ENCODE measurements around the gene ZNRD2.

ZNRD2 gene

DNA sequence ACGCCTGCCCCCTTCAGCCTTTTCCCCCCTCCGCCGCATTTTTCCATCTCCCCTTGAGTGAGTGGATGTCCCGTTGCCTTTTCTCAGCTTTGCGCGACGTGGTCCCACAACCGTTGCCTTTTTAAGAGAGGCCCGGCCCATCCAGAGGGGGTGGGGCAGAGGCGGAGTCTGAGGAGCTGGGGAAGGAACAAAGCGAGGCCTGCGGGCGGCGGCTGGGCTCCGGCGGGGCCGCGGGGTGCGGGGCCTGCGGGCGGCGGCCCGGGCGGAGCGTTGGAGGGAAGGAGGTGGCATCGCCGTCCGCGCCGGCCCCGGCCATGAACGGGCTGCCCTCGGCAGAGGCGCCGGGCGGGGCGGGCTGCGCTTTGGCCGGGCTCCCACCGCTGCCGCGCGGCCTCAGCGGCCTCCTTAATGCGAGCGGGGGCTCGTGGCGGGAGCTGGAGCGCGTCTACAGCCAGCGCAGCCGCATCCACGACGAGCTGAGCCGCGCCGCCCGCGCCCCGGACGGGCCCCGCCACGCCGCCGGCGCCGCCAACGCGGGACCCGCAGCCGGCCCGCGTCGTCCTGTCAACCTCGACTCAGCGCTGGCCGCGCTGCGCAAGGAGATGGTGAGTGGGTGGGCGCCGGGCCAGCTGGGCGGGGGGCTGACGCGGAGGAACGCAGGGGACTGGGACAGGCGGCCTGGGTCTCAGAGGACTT, 2.2 kb downstream of the ZNRD2 start, which contains the start of gene FAM89B:
Gene FAM89B (plus strand): TSS at position 183 of the 696 bp plus-strand sequence. CDS start 132 bp downstream, at position 315.
- Mint-ChIP-seq H3K4me3 (peak within 1 kb of the TSS; percentile 92), H3K36me3 (ENCODE audit: low read depth) (peaks cover 22% of the 10 kb centered on the region), H3K27me3 (no peaks in the 10 kb centered on the region), H3K27ac (peak within 1 kb of the TSS; percentile 94), H3K9me3 (no peaks in the 10 kb centered on the region), H3K4me1 (ENCODE audit: low read depth) (peaks cover 62% of the 10 kb centered on the region)

DNA sequence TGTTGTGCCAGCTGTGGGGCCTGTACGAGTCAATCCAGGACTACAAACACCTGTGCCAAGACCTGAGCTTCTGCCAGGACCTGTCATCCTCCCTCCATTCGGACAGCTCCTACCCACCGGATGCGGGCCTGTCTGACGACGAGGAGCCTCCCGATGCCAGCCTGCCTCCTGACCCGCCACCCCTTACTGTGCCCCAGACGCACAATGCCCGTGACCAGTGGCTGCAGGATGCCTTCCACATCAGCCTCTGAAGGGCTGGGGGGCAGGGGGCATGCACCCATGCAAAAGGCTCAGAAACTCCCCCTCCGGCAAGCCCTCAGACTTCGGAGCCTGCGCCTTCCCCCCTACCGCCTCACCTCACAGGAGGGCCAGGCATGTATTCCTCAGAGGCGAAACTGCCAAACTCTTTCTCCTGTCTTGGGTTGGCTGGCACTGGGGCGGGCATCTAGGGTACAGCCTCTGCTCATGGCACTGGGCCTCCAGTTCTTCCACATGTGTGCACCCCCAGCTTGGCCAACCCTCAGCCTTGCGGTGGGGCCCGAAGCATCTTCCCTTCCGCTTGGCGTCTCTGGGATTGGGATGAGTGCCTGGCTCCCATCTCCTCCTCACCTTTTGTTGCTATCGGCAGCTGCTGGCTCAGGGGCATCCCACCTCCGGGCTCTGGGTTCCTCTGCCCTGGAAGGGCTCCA, 3.3 kb downstream of the ZNRD2 start:
- no peaks in the 10 kb centered on the region for H3K9me3 Mint-ChIP-seq
- H3K36me3 Mint-ChIP-seq (ENCODE audit: low read depth) = peaks cover 21% of the 10 kb centered on the region
- peaks cover 64% of the 10 kb centered on the region for H3K4me1 Mint-ChIP-seq (ENCODE audit: low read depth)
- peak overlapping the region; percentile 82 for H3K4me3 Mint-ChIP-seq
- no peaks in the 10 kb centered on the region for H3K27me3 Mint-ChIP-seq
- H3K27ac Mint-ChIP-seq = peak overlapping the region; percentile 71

DNA sequence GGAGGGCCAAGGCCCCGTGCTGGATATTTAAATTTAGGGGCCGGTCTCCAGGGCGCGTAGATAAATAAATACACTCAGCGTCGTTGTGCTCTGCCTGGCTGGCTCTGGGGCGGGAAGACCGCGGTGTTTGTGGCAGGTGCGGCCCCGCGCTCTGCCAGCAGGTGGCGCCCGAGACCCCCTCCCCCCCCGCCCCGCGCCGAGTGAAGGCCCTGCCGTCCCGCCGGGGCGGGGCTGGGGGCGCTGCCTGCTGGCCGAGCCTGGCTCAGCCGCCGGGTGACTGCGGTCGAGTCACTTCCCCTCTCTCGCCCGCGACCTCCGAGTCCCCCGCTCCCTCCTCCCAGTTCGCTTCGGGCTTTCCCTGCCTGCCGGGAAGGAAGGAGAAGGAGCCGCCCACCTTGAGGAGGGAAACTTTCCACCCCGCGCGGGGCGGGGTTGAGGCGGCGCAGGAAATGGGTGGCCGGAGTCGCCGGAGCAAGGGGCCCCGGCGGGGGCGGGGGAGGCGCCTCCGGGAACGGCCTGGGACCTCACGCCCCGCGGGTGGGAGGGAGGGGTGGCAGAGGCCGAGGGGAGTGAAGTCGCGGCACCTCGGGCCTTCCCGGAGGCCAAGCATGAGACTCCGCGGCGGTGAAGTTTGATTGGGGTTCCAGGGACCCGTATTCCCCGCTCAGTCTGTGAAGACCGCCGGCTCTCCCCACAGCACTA, 4.0 kb downstream of the ZNRD2 start:
- peaks cover 23% of the 10 kb centered on the region for H3K36me3 Mint-ChIP-seq (ENCODE audit: low read depth)
- peaks cover 60% of the 10 kb centered on the region for H3K4me1 Mint-ChIP-seq (ENCODE audit: low read depth)
- peak overlapping the region; percentile 85 for H3K4me3 Mint-ChIP-seq
- no peaks in the 10 kb centered on the region for H3K9me3 Mint-ChIP-seq
- peak overlapping the region; percentile 91 for H3K27ac Mint-ChIP-seq
- no peaks in the 10 kb centered on the region for H3K27me3 Mint-ChIP-seq

DNA sequence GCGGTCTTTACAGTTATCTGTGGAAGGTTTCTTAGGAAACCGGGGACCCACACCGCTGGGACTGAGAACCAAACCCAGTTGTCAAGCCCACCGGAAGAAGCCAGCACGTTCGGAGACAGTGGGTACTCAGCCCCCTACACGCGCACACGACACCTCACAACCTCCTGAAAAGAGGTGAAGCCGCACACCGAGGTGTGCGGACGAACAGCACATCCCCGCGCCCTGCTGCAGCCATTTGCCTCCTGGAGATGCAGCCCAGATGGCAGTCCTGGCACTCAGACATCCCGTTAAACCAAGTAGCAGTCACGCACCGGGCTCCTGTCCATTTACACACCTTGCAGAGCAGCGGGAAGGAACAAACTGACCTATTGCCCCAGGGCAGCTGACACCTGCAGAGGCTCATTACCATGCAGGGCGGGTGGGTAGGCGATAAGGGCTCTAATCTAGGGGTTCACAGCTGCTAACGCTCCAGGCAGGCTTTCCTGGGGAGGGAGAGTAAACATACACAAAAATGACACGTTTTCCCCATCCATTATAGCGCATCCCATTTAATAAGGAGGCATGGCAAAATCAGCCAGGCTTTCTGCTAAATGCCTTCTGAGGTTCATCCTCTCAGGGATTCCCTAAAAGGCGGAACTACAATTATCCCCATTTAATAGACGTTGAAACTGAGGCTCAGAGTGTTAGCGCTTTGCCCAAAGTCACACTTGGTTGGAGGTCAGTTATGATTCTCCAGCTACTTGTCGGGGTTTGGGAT, 4.7 kb downstream of the ZNRD2 start:
- no peaks in the 10 kb centered on the region for H3K27me3 Mint-ChIP-seq
- H3K27ac Mint-ChIP-seq = peak overlapping the region; percentile 91
- peak overlapping the region; percentile 85 for H3K4me3 Mint-ChIP-seq
- no peaks in the 10 kb centered on the region for H3K9me3 Mint-ChIP-seq
- H3K4me1 Mint-ChIP-seq (ENCODE audit: low read depth) = peaks cover 60% of the 10 kb centered on the region
- peaks cover 30% of the 10 kb centered on the region for H3K36me3 Mint-ChIP-seq (ENCODE audit: low read depth)

DNA sequence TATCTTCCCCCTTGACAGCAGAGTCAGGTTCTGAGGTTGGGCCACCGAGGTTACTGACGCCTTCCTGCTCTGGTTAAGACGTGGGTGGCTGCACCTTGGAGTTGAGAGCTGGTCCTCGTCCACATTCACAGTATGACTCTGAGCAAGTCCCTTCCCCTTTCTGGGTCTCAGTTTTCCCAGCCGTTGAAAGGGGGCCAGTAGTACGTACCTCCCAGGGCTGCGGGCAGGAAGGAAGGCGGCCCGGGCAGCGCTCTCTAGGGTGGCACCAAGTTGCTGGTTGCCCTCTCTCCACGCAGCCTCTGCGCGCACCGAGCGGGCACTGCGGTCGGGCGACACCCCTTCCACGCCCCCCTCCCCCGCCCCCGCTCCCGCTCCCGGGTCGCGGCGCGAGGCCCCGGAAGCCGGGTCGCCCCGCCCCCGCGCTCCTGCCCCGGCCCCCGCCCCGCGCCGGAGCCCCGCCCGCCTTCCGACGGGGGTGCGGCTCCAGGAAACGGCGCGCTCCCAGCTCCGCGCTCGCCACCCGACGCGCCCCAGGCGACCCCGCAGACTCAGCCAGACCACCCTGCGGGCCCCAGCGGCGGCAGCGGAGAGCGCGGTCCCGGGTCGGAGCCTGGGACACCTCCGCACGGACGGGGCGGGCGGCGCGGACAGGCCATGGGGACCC, 5.4 kb downstream of the ZNRD2 start, which contains the start of gene EHBP1L1:
Gene EHBP1L1 (plus strand): TSS at position 486 of the 664 bp plus-strand sequence. CDS start 250 bp downstream, outside the sequence.
- Mint-ChIP-seq H3K9me3 (no peaks in the 10 kb centered on the region), H3K4me3 (peak within 1 kb of the TSS; percentile 90), H3K4me1 (ENCODE audit: low read depth) (peaks cover 57% of the 10 kb centered on the region), H3K27ac (peak within 1 kb of the TSS; percentile 91), H3K27me3 (no peaks in the 10 kb centered on the region), H3K36me3 (ENCODE audit: low read depth) (peaks cover 31% of the 10 kb centered on the region)

DNA sequence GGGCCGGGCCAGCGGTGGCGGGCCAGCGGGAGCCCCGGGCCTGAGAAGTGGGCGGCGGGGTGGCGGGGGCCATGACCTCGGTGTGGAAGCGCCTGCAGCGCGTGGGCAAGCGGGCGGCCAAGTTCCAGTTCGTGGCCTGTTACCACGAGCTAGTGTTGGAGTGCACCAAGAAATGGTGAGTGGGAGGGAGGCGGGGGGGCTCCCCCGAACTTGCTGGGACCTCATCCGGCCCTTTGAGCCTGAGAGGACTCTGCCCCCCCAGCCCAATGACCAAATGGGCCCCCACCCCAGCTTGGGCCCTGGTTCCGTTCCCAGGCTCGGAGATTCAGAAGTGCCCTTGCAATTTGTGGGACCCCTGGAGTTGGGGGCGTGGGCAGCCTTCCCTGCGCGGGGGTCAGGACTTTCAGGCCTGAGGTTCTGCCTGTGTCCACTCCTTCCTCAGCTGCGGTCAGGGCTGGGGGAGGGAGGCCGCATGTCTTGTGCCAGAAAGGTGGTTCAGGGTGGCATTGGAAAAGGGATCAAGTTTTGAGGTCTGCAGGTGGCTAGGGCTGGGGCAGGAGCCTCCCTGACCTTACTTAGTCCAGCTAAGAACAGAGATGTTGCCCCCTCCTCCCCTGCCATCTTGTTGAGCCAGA, 6.1 kb downstream of the ZNRD2 start:
- Mint-ChIP-seq H3K9me3 (no peaks in the 10 kb centered on the region), H3K4me1 (ENCODE audit: low read depth) (peaks cover 53% of the 10 kb centered on the region)

DNA sequence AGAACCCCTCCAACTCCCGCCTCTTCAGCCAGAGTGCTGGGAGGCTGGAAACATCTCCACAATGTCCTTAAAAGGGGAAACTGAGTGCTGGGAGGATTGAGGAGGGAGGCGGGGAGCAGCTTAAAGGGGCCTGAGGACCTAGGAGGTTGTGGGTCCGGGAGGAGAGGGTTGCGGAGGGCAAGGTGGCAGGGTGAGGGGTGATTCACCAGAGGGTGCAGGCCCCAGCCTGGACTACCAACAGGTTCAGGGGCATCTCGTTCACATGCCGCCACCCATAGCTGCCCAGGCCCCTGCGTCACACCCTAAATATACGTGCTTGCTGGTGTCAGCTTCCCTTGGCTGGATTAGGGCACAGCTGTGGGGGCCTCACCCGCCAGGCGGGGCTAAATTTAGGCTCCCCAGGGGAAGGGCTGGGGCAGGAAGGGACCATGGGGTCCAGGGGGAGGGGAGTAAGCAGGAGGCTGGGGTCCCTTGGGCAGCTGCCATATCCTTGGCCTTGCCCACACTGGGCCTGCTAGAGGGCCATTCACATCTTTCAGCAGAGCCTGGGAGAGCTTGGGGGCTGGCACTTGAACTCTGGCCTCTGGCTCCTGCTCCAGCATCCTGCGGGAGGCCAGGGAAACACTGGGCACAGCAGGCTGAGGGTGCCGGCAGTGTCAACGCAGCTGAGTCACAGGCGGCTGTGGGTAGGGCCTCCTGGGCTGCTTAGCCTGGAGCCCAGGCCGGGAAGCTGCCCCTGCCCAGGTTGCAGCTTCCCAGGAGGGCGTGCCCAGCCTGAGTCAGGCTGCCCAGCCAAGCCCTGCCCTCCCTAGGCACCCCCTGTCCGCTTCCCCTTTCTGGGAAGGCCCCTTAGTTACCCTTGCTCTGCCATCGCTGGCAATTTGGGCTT, 6.8 kb downstream of the ZNRD2 start:
- H3K27me3 Mint-ChIP-seq = no peaks in the 10 kb centered on the region
- H3K36me3 Mint-ChIP-seq (ENCODE audit: low read depth) = peaks cover 33% of the 10 kb centered on the region
- H3K9me3 Mint-ChIP-seq = no peaks in the 10 kb centered on the region
- peak overlapping the region; percentile 84 for H3K27ac Mint-ChIP-seq
- H3K4me1 Mint-ChIP-seq (ENCODE audit: low read depth) = peaks cover 45% of the 10 kb centered on the region
- peak overlapping the region; percentile 90 for H3K4me3 Mint-ChIP-seq

More for the DNA sequence above, 6.1 kb downstream of the ZNRD2 start:
- H3K4me3 Mint-ChIP-seq = peak overlapping the region; percentile 90
- H3K36me3 Mint-ChIP-seq (ENCODE audit: low read depth) = peaks cover 33% of the 10 kb centered on the region
- H3K27ac Mint-ChIP-seq = peak overlapping the region; percentile 84
- H3K27me3 Mint-ChIP-seq = no peaks in the 10 kb centered on the region

DNA sequence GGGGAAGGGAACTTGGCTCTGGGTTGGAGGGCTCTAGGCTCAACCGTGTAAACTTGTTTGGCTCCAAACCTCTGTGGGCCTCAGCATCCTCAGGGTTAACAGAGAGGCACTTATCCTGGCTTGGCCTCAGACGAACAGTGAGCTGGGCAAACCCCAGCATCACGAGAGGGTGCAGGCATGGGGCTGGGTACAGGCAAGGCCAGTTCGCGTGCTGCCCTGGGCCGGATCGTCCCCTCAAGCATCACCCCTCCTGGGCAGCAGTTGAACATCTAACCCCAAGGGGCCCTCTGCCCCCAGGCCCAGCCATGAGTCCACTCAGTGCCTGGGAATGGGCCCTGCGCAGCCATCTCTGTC, 7.5 kb downstream of the ZNRD2 start:
- Mint-ChIP-seq H3K27me3 (no peaks in the 10 kb centered on the region), H3K9me3 (no peaks in the 10 kb centered on the region), H3K27ac (no peak overlapping the region), H3K4me3 (peak overlapping the region; percentile 90), H3K4me1 (ENCODE audit: low read depth) (peaks cover 42% of the 10 kb centered on the region), H3K36me3 (ENCODE audit: low read depth) (peaks cover 32% of the 10 kb centered on the region)

DNA sequence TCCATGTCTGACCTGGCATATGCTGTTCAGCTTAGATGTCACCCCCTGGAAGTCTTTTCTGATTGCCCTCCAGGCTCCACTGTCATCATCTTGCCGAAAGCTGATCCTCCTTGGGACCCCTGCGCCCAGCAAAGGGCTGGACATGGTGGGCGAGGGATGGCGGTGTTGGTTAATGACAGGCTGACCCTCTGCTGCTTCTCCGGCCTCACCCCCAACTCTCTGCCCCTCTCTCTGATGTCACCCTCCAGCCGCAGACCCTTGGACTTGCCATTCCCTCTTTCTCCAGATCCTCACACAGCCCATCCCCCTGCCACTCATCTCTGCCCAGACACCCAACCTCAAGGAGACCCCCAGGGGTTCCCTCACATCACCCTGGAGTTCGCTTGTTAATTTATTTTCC, 7.9 kb downstream of the ZNRD2 start:
- H3K27me3 Mint-ChIP-seq = no peaks in the 10 kb centered on the region
- peak overlapping the region; percentile 67 for H3K27ac Mint-ChIP-seq

DNA sequence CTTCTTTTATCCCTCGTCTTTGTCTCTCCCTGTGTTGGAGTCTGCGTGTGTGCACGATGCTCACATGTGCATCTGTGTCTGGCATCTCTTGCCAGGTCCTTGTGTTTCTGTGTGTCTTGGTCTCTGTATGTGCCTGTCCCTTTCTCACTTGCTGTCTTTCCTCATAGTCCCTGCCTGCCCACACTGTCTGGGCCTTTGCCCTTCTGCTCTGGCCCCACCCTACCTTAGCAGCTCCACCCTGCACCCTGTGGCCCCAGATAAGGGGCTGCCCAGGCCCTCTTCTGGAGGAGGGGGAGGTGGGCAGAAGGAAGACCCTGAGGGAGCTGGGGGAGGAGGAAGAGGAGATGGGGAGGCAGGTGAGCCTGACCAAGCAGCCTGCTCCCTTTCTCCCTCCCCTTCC, 8.4 kb downstream of the ZNRD2 start:
- peaks cover 29% of the 10 kb centered on the region for H3K36me3 Mint-ChIP-seq (ENCODE audit: low read depth)
- no peaks in the 10 kb centered on the region for H3K9me3 Mint-ChIP-seq
- H3K27ac Mint-ChIP-seq = peak overlapping the region; percentile 67
- H3K4me1 Mint-ChIP-seq (ENCODE audit: low read depth) = peaks cover 34% of the 10 kb centered on the region
- H3K4me3 Mint-ChIP-seq = peak overlapping the region; percentile 90
- no peaks in the 10 kb centered on the region for H3K27me3 Mint-ChIP-seq

More for the DNA sequence above, 7.9 kb downstream of the ZNRD2 start:
- Mint-ChIP-seq H3K4me3 (peak overlapping the region; percentile 90), H3K36me3 (ENCODE audit: low read depth) (peaks cover 32% of the 10 kb centered on the region), H3K4me1 (ENCODE audit: low read depth) (peaks cover 40% of the 10 kb centered on the region), H3K9me3 (no peaks in the 10 kb centered on the region)

DNA sequence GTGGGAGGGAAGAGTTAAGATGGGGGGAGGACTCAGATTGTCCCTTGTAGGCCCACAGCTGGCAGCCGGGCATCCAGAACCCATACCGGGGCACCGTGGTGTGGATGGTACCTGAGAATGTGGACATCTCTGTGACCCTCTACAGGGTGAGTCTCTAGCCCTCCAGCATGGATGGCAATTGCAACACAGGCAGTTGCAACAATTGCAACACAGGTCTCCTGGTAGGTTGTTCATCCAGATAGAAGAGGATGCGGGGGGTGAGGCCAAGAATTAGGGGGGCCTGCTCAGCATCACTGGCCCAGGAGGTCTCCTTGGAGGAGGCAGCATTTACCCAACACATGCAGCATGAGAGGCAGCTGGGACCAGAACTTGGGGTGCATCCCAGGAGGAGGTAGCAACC, 9.0 kb downstream of the ZNRD2 start:
- Mint-ChIP-seq H3K4me3 (no peak overlapping the region), H3K27me3 (no peaks in the 10 kb centered on the region), H3K36me3 (ENCODE audit: low read depth) (peaks cover 29% of the 10 kb centered on the region), H3K9me3 (no peaks in the 10 kb centered on the region), H3K27ac (no peak overlapping the region), H3K4me1 (ENCODE audit: low read depth) (peaks cover 33% of the 10 kb centered on the region)

DNA sequence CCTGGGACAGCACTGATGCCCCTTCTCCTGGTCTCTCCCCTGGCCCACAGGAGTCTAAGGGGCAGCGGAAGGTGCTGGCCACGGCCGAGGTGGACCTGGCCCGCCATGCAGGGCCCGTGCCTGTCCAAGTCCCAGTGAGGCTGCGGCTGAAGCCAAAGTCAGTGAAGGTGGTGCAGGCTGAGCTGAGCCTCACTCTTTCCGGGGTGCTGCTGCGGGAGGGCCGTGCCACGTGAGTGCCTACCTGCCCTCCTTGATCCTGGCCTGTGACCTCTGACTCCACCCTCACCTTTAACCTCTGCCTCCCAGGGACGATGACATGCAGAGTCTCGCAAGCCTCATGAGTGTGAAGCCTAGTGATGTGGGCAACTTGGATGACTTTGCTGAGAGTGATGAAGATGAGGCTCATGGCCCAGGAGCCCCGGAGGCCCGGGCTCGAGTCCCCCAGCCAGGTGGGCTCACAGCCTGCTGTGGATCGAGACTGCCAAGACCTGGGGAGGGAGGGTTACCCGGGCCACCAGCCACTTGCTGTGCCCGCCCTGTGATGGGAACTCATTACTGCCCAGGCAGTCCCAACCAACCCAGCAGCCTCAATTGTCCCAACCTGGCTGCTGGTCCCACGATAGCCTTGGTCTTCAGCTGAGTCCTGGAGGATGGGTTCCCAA, 9.9 kb downstream of the ZNRD2 start:
- H3K36me3 Mint-ChIP-seq (ENCODE audit: low read depth) = peaks cover 32% of the 10 kb centered on the region
- H3K4me3 Mint-ChIP-seq = no peak overlapping the region
- no peaks in the 10 kb centered on the region for H3K9me3 Mint-ChIP-seq
- no peak overlapping the region for H3K27ac Mint-ChIP-seq
- no peaks in the 10 kb centered on the region for H3K27me3 Mint-ChIP-seq
- H3K4me1 Mint-ChIP-seq (ENCODE audit: low read depth) = peaks cover 27% of the 10 kb centered on the region
